Lower leg skin (tissue), 4 donors: ENCODE measurements around the gene KIAA0586. TPM values are rescaled to one million over a fixed set of nuclear protein-coding genes. Genes with fewer than 3 reads are reported as not detected.

ENCODE experiments used
- DNase-seq, 2 donors: peaks; one replicate each; pipeline ENCODE4 v3.0.0-alpha.2; 2019; ENCODE audit warnings: low spot score in 2 of 2
- H3K4me3 ChIP-seq: fragments of 200-600 bp; sonication (generic); 2 replicates; pipeline ENCODE4 v1.5.1; 2017; ENCODE audit warnings: mild to moderate bottlenecking, low read depth; ENCODE audit not compliant: poor library complexity, severe bottlenecking
- POLR2A ChIP-seq, 2 donors: fragments of 450-650 bp; IDR thresholded peaks; one replicate each; pipeline ENCODE4 v1.6.1; 2016 to 2017; ENCODE audit warnings: antibody characterized with exemption in 2 of 2, mild to moderate bottlenecking in 1 of 2, moderate library complexity in 1 of 2
- WGBS, 2 donors: methylation state at CpG; one replicate each; pipeline ENCODE4 v1.1.5; 2018; 5-methylcytosine and 5-hydroxymethylcytosine counted together
- intact Hi-C: fragments of 100-400 bp; cut with DNase I; formaldehyde crosslinking; loops from one replicate; pipeline ENCODE4 v1.15.0; 2023; ENCODE audit warnings: low total_unique reads
- total RNA-seq, 4 donors: library from RNA; depleted of rRNA; stranded (reverse); fragments of >200 nt; gene quantifications; one replicate each; pipeline ENCODE4 v1.1.0, GENCODE V29; 2016
- TF ChIP-seq, protein P1 (sequence below), 3 donors: fragments of 450-650 bp; IDR thresholded peaks; one replicate each; pipeline ENCODE4 v1.5.1; 2016; ENCODE audit warnings: antibody characterized with exemption in 3 of 3, mild to moderate bottlenecking in 3 of 3, moderate library complexity in 2 of 3

The KIAA0586 gene
- 10 to 100 TPM in 3 of 4 donors, 1 to 10 TPM in 1; 7.1 to 15.5 (median 15.3) TPM for total RNA-seq

DNA sequence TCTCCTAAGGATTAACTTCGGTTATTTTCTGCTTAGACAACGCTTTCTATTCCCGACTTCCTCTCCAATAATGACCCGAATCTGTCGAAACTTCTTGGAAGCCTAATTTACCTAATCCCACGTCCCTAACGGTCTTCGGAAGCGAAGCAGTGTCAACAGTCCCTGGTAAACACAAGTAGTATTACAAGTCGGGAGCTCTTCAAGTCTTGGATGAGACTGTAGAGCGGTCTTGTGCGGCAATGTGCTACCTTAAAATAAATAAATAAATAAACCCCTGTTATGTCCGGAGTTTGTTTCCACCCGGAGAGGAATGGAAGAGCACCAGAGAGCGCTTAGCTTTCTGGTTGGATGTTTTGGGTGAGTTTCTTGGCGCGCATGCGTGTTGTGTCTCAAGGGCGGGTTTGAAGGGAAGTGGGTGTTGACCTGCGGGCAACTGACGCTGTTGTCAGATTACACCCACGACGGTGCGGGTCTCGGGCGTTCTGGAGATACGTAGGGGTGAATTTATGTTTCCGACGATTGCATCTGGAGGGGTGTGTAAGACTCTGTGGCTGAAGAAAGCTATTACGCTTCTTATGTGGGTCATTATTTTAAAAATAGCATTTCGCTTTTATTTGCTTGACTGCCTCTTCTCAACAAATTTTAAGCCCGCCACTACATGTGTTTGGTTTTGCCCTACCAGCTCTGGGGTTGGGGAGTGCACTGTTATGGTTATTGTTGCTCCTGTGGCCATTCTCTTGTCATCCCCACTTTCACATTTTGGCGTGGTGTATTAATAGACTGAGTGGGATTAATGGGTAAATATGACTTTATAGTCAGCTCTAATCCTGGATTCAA, at the start of gene KIAA0586, which contains the start of gene TIMM9:
Gene KIAA0586 (plus strand): TSS at position 439 of the 837 bp plus-strand sequence. CDS start 546 bp downstream, outside the sequence.
Gene TIMM9 (minus strand): TSS at position 251 of the 837 bp plus-strand sequence. CDS start 15,586 bp downstream, outside the sequence.
- TF ChIP-seq, protein P1, sequence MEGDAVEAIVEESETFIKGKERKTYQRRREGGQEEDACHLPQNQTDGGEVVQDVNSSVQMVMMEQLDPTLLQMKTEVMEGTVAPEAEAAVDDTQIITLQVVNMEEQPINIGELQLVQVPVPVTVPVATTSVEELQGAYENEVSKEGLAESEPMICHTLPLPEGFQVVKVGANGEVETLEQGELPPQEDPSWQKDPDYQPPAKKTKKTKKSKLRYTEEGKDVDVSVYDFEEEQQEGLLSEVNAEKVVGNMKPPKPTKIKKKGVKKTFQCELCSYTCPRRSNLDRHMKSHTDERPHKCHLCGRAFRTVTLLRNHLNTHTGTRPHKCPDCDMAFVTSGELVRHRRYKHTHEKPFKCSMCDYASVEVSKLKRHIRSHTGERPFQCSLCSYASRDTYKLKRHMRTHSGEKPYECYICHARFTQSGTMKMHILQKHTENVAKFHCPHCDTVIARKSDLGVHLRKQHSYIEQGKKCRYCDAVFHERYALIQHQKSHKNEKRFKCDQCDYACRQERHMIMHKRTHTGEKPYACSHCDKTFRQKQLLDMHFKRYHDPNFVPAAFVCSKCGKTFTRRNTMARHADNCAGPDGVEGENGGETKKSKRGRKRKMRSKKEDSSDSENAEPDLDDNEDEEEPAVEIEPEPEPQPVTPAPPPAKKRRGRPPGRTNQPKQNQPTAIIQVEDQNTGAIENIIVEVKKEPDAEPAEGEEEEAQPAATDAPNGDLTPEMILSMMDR (IDR thresholded peaks at IDR 0.05), result no peak
- peak in 1 of 2 donors; percentile 4 for TF ChIP-seq POLR2A (IDR thresholded peaks at IDR 0.05)
- peak; percentile 97 to 99 for DNase-seq
- intact Hi-C loops, result no loop called here
- peak within 1 kb of the TSS; percentile 85 for H3K4me3 ChIP-seq
- WGBS, 2 donors, result 0 to 1% methylated on average over 33 of the region's 33 CpGs

DNA sequence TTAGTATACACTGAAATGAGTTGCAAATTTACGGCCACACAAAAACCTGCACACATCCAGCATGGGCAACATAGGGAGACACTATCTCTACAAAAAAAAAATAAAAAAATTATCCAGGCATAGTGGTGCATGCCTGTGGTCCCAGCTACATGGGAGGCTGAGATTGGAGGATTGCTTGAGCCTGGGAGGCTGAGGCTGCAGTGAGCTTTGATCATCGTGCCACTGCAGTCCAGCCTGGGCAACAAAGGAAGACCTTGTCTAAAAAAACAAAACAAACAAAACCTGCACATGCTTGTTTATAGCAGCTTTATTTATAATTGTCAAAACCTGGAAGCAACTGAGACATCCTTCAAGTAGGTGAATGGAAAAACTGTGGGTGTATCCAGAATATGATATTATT, 36.7 kb upstream of the KIAA0586 start:
- 83 to 90% methylated on average over 2 of the region's 2 CpGs for WGBS, 2 donors
- intact Hi-C loops, result no loop called here
- H3K4me3 ChIP-seq, result no peak overlapping the region
- TF ChIP-seq, protein P1 (IDR thresholded peaks at IDR 0.05), result no peak
- no peak for TF ChIP-seq POLR2A (IDR thresholded peaks at IDR 0.05)
- no peak for DNase-seq

DNA sequence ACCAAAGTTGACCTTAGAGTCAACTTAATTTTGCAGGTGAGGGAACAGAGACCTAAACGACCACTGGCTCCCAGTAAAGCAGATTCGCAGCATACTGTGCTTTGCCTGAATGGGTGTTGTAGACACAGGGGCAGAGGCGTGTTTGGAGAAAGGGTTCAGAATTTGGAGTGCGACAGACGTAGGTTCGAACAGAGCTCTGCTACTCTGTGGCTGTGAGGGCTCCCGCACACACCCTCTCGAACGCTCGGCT, 32.0 kb upstream of the KIAA0586 start:
- WGBS, 2 donors, result 8 to 11% methylated on average over 9 to 10 of the region's 10 CpGs
- H3K4me3 ChIP-seq, result peak overlapping the region; percentile 42
- DNase-seq, result no peak
- TF ChIP-seq, protein P1 (IDR thresholded peaks at IDR 0.05), result no peak
- TF ChIP-seq POLR2A (IDR thresholded peaks at IDR 0.05), result no peak
- intact Hi-C loops, result no loop called here

DNA sequence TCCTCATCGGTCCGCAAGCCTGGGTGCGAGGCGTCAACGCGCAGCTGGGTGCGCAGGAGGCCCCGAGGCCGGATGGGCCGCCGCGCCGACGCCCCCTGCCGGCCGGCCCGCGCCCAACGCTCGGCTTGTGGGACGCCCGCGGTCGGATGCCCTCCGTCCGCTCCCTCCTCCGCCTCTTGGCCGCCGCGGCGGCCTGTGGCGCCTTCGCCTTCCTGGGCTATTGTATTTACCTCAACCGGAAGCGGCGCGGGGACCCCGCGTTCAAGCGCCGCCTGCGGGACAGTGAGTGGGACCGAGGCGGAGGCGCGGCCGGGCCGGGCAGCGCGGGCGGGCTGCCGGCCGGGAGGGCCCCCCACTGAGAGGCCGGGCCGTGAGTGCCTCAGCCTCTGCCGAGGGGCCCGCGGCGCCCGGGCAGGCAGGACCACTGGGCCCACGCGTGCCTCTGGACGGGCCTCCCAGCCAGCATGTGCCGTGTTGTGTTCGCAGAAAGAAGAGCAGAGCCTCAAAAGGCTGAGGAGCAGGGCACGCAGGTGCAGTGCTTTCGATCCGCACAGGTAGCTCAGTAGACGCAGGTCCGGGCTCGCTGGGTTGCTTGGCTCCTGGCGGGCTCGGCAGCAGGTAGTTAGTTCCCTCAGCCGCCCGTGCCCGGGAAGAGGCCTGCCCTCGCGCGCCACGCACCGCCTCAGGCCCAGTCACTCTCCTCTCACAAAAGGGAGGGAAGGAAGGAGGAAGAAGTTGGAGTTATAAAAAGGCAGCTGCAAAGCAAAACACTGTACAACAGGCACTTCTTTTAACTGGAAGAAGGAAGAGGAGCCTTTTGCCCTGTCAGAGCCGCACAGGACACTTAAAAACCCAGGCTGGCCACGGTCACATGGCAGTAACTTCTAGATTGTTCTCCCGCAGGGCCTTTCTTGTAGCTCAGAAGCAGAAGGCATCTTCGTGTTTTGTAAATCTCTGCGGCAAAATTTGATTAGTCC, 31.4 kb upstream of the KIAA0586 start, which contains the start of gene TOMM20L:
Gene TOMM20L (plus strand): TSS at position 119 of the 977 bp plus-strand sequence. CDS start 28 bp downstream, at position 147.
- 9 to 12% methylated on average over 50 to 84 of the region's 86 CpGs for WGBS, 2 donors
- intact Hi-C loops, result no loop called here
- TF ChIP-seq, protein P1 (IDR thresholded peaks at IDR 0.05), result no peak
- TF ChIP-seq POLR2A (IDR thresholded peaks at IDR 0.05), result no peak
- peak; percentile 54 to 94 for DNase-seq
- peak within 1 kb of the TSS; percentile 42 for H3K4me3 ChIP-seq

DNA sequence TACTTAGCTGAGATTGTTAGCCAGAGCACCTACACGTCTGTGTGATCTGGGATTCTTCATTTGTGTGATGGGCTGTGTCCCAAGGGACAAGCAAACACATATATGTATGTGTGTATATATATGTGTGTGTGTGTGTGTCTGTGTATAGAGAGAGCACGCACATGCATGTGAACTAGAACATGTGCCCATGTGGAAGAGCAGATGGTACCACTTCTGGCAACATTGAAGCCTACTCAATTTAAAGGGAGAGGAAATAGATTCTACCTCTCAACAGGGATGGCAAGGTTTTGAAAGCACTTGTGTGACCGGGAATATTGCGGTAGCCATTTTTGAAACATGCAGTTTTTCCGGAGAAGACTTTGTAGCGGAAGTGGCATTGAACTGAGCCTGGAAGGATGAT, 30.4 kb upstream of the KIAA0586 start:
- 96% methylated on average over 6 of the region's 6 CpGs for WGBS, 2 donors
- TF ChIP-seq, protein P1 (IDR thresholded peaks at IDR 0.05), result no peak
- no peak for TF ChIP-seq POLR2A (IDR thresholded peaks at IDR 0.05)
- intact Hi-C loops, result no loop called here
- H3K4me3 ChIP-seq, result no peak overlapping the region
- no peak for DNase-seq
